ENCODE results near the gene BRSK1.

The BRSK1 gene

GRCh38 chr19:55341595-55342531 is 58.1 kb downstream of the BRSK1 start:
- DNase-seq (ENCODE audit: low read depth), result no peak
- peak overlapping the region; percentile 94 for H3K4me3 ChIP-seq (ENCODE audit: low read length)
- TF ChIP-seq, protein P1, sequence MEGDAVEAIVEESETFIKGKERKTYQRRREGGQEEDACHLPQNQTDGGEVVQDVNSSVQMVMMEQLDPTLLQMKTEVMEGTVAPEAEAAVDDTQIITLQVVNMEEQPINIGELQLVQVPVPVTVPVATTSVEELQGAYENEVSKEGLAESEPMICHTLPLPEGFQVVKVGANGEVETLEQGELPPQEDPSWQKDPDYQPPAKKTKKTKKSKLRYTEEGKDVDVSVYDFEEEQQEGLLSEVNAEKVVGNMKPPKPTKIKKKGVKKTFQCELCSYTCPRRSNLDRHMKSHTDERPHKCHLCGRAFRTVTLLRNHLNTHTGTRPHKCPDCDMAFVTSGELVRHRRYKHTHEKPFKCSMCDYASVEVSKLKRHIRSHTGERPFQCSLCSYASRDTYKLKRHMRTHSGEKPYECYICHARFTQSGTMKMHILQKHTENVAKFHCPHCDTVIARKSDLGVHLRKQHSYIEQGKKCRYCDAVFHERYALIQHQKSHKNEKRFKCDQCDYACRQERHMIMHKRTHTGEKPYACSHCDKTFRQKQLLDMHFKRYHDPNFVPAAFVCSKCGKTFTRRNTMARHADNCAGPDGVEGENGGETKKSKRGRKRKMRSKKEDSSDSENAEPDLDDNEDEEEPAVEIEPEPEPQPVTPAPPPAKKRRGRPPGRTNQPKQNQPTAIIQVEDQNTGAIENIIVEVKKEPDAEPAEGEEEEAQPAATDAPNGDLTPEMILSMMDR (IDR thresholded peaks at IDR 0.05; ENCODE audit: insufficient read depth, low read depth, low read length, missing control alignments), result no peak

DNA sequence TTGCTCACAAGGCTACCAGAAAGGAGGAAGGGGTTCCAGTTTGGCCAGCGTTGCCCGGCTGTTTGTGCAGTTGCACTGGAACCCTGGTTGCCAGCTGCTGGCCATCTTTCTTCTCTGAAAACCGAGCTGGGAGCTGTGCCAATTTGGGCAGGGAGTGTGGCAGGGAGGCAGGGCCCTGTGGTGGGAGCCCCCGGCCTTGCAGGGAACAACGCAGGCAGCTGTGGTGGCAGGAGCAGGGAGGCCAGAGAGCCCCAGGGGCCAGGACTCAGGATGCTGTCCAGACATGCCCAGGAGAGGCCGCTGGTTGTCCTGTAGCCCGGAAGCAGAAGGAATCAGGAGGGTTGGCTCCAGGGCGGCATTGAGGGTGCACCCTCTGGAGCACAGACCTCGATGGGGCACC is 60.6 kb downstream of the BRSK1 start:
- TF ChIP-seq, protein P1 (IDR thresholded peaks at IDR 0.05; ENCODE audit: insufficient read depth, low read depth, low read length, missing control alignments), result peak; percentile 2
- H3K4me3 ChIP-seq (ENCODE audit: low read length), result no peak overlapping the region
- peak; percentile 63 for DNase-seq (ENCODE audit: low read depth)

- no peak for DNase-seq (ENCODE audit: low read depth)
- TF ChIP-seq, protein P1 (IDR thresholded peaks at IDR 0.05; ENCODE audit: insufficient read depth, low read depth, low read length, missing control alignments), result no peak
- H3K4me3 ChIP-seq (ENCODE audit: low read length), result no peak overlapping the region
Measured at GRCh38 chr19:55345101-55345817, 61.5 kb downstream of the BRSK1 start.

DNA sequence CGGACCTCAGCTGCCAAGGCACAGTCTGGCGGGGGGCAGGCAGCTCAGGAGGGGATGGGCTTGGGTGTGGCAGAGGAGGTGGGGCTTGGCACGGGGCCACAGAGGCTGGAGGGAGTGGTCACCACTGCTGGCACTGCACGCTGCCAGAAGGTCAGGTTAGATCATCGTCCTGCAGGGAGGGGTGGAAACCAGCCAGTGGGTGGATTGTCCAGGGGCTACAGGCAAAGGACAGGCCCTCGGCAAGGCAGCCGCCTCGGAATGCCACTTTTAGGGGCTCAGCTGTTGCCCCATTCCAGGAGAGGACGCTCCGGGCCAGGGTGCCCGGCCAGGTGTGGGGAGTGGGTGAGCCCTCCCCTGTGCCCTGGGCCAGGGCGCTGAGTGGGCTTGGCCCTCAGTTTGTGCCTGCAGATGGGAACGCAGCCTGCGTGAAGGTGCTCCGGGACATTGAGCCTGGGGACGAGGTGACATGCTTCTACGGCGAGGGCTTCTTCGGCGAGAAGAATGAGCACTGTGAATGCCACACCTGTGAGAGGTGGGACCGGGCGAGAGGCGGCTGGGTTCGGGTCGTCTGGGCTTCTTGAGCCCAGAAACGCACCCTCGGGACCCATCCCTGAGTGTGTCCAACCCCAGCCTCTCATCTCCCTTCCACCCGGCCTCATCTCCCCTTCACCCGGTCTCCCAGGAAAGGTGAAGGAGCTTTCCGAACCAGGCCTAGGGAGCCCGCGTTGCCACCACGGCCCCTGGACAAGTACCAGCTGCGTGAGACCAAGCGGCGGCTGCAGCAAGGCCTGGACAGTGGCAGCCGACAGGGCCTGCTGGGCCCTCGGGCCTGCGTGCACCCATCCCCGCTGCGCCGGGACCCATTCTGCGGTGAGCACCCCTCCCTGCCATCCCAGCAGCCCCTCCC is 62.3 kb downstream of the BRSK1 start:
- no peak for DNase-seq (ENCODE audit: low read depth)
- TF ChIP-seq, protein P1 (IDR thresholded peaks at IDR 0.05; ENCODE audit: insufficient read depth, low read depth, low read length, missing control alignments), result no peak
- no peak overlapping the region for H3K4me3 ChIP-seq (ENCODE audit: low read length)

DNA sequence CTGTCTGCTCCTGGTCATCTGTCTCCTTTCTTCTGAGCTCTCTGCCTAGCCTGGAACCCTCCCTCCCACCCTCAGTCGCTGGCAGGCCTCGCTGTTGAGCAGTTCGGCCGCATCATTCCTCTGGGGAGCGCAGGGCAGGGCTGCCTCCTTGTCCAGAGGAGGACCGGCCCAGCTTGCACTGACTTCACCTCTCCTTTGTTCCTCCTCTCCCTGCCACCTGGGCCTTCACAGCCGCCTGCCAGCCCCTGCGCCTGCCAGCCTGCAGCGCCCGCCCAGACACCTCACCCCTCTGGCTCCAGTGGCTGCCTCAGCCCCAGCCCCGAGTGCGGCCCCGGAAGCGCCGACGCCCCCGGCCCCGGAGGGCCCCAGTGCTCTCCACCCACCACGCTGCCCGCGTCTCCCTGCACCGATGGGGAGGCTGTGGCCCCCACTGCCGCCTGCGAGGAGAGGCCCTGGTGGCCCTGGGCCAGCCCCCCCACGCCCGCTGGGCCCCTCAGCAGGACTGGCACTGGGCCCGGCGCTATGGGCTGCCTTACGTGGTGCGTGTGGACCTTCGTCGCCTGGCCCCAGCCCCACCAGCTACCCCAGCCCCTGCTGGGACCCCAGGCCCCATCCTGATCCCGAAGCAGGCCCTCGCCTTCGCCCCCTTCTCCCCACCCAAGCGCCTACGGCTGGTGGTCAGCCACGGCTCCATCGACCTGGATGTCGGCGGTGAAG is 63.1 kb downstream of the BRSK1 start:
- TF ChIP-seq, protein P1 (IDR thresholded peaks at IDR 0.05; ENCODE audit: insufficient read depth, low read depth, low read length, missing control alignments), result no peak
- H3K4me3 ChIP-seq (ENCODE audit: low read length), result no peak overlapping the region
- no peak for DNase-seq (ENCODE audit: low read depth)

- DNase-seq (ENCODE audit: low read depth), result no peak
- TF ChIP-seq, protein P1 (IDR thresholded peaks at IDR 0.05; ENCODE audit: insufficient read depth, low read depth, low read length, missing control alignments), result no peak
- H3K4me3 ChIP-seq (ENCODE audit: low read length), result no peak overlapping the region
Measured at GRCh38 chr19:55347442-55348009, 63.7 kb downstream of the BRSK1 start.

All from epithelial cell of esophagus (primary cell).